HG03159 (cell line): ENCODE results near the gene ZNF701.
"Not testable (repeated sequence)": the region's sequence is repeated elsewhere in the genome, so short reads cannot be mapped to it uniquely, and the experiment has no call there.

ENCODE experiments used
- ATAC-seq: cut with Tn5 transposase; IDR thresholded peaks from one replicate; pipeline ENCODE4 v1.9.1; 2021; ENCODE audit warnings: mild to moderate bottlenecking, moderate library complexity; ENCODE audit not compliant: unreplicated experiment

Gene ZNF701

GRCh38 chr19:52570000-52570861 lies at the start of gene ZNF701:
Gene ZNF701 (plus strand): TSS chr19:52570287. CDS start chr19:52574148, 3,861 bp downstream.
- peak; percentile 96 for ATAC-seq

GRCh38 chr19:52522551-52522950 lies 47.5 kb upstream of the ZNF701 start:
- ATAC-seq = no peak

GRCh38 chr19:52524086-52524485 lies 46.0 kb upstream of the ZNF701 start:
- no peak for ATAC-seq

GRCh38 chr19:52527134-52527955 lies 42.7 kb upstream of the ZNF701 start, which contains the start of gene ZNF808:
Gene ZNF808 (plus strand): TSS chr19:52527668. CDS start chr19:52543285, 15,617 bp downstream.
- ATAC-seq = peak; percentile 89

GRCh38 chr19:52527956-52528351 lies 42.1 kb upstream of the ZNF701 start:
- ATAC-seq = peak; percentile 11

- no peak for ATAC-seq
These were observed 37.6 kb upstream of the ZNF701 start for GRCh38 chr19:52532480-52532879.

- no peak for ATAC-seq
These were observed 36.2 kb upstream of the ZNF701 start for GRCh38 chr19:52533901-52534300.

GRCh38 chr19:52535385-52535770 lies 34.7 kb upstream of the ZNF701 start:
- not testable (repeated sequence) for ATAC-seq

- ATAC-seq = peak; percentile 90
These were observed 34.2 kb upstream of the ZNF701 start for GRCh38 chr19:52535771-52536447.

GRCh38 chr19:52536448-52536800 lies 33.7 kb upstream of the ZNF701 start:
- peak; percentile 25 for ATAC-seq

GRCh38 chr19:52538815-52539214 lies 31.3 kb upstream of the ZNF701 start:
- not testable (repeated sequence) for ATAC-seq

GRCh38 chr19:52541176-52541575 lies 28.9 kb upstream of the ZNF701 start:
- not testable (repeated sequence) for ATAC-seq

GRCh38 chr19:52541608-52542007 lies 28.5 kb upstream of the ZNF701 start:
- ATAC-seq = no peak

- not testable (repeated sequence) for ATAC-seq
These were observed 27.5 kb upstream of the ZNF701 start for GRCh38 chr19:52542541-52542940.

GRCh38 chr19:52542984-52543664 lies 27.0 kb upstream of the ZNF701 start:
- no peak for ATAC-seq

GRCh38 chr19:52554216-52554971 lies 15.7 kb upstream of the ZNF701 start:
- ATAC-seq = no peak

GRCh38 chr19:52557231-52557995 lies 12.7 kb upstream of the ZNF701 start:
- no peak for ATAC-seq

GRCh38 chr19:52558732-52559445 lies 11.2 kb upstream of the ZNF701 start:
- ATAC-seq = not testable (repeated sequence)
